HepG2 (cell line): ENCODE results near the gene CDYL. TPM values are rescaled to one million over a fixed set of nuclear protein-coding genes. Genes with fewer than 3 reads are reported as not detected.

Experiments
- ATAC-seq: fragments of 200-7000 bp; cut with Tn5 transposase; 3 replicates; pipeline ENCODE4 v1.9.1; 2020; ENCODE audit warnings: mild to moderate bottlenecking, moderate library complexity
- BruUV-seq: library from RNA; stranded (reverse); fragments of 400-500 nt; replicated peaks from 2 replicates; lab custom pipeline; 2021; lab: Mats Ljungman, UMichigan
- CTCF ChIA-PET: fragments of 300-600 bp; formaldehyde crosslinking; extraction: SDS; loops from one replicate; lab custom pipeline; 2021; ENCODE audit warnings: low total read pairs, inconsistent platforms, low intra/inter-chr PET ratio; lab: Yijun Ruan, JAX
- POLR2A ChIA-PET: fragments of 350-600 bp; sonication (Branson Sonifier 250); formaldehyde crosslinking; loops from one replicate; lab custom pipeline; 2020; ENCODE audit warnings: antibody characterized with exemption, inconsistent platforms; lab: Yijun Ruan, JAX
- DNase-seq: peaks from one replicate; pipeline ENCODE4 v3.0.0-alpha.2; 2015; ENCODE audit warnings: low spot score
- FAIRE-seq: peaks from 3 replicates; lab custom pipeline; 2011; peaks lifted over from hg19 to GRCh38; lab: Jason Lieb, UNC
- H2AFZ ChIP-seq: one replicate; pipeline ENCODE4 v1.6.1; 2011; ENCODE audit warnings: low read length, inconsistent platforms
- H3K27ac ChIP-seq: fragments of 300-600 bp; 3 replicates; pipeline ENCODE4 v1.8.0; 2011; ENCODE audit warnings: mixed run types, mild to moderate bottlenecking, mixed read lengths, low read length, inconsistent platforms; ENCODE audit not compliant: insufficient read depth; ENCODE audit errors: extremely low read length
- H3K27me3 ChIP-seq, 2 experiments: fragments of 200-600 bp in 1 of 2; 2 replicates in 1 of 2; 3 replicates in 1 of 2; pipeline versions ENCODE4 v1.6.0 to v1.8.0; 2011; ENCODE audit warnings: low read length in 2 of 2, mild to moderate bottlenecking in 2 of 2, moderate library complexity in 2 of 2, inconsistent platforms in 1 of 2; ENCODE audit not compliant: insufficient read depth in 2 of 2, control insufficient read depth in 1 of 2
- H3K36me3 ChIP-seq, 2 experiments: fragments of 200-600 bp in 1 of 2; replicated peaks in 1 of 2; 2 replicates in 1 of 2; 3 replicates in 1 of 2; pipeline versions ENCODE4 v1.5.1 to v1.8.0; 2011; ENCODE audit warnings: low read length in 2 of 2, inconsistent platforms in 1 of 2; ENCODE audit not compliant: insufficient read depth in 2 of 2, control insufficient read depth in 1 of 2
- H3K4me1 ChIP-seq: 2 replicates; pipeline ENCODE4 v1.5.1; 2012; ENCODE audit warnings: low read length, inconsistent platforms; ENCODE audit not compliant: insufficient read depth
- H3K4me2 ChIP-seq: 2 replicates; pipeline ENCODE4 v1.6.0; 2011; ENCODE audit warnings: low read depth, low read length, inconsistent platforms
- H3K4me3 ChIP-seq, 3 experiments: fragments of 200-600 bp in 1 of 3; sonication (generic), shearing (Covaris generic) in 1 of 3; replicated peaks in 1 of 3; 2 replicates each; pipeline ENCODE4 v1.5.1; 2011 to 2016; ENCODE audit warnings: low read length in 3 of 3, inconsistent platforms in 2 of 3, low read depth in 2 of 3, mild to moderate bottlenecking in 2 of 3, control low read depth in 1 of 3, mixed read lengths in 1 of 3; ENCODE audit not compliant: insufficient read depth in 1 of 3
- H3K79me2 ChIP-seq: one replicate; pipeline ENCODE4 v1.6.1; 2011; ENCODE audit warnings: low read length, inconsistent platforms; ENCODE audit not compliant: insufficient read depth
- H3K9ac ChIP-seq: 2 replicates; pipeline ENCODE4 v1.6.0; 2011; ENCODE audit warnings: mild to moderate bottlenecking, low read depth, low read length, inconsistent platforms; ENCODE audit not compliant: insufficient read depth
- H3K9me3 ChIP-seq: 2 replicates; pipeline ENCODE4 v1.5.1; 2012; ENCODE audit warnings: mild to moderate bottlenecking, low read length
- H4K20me1 ChIP-seq: 2 replicates; pipeline ENCODE4 v1.6.0; 2011; ENCODE audit warnings: inconsistent platforms, mild to moderate bottlenecking, low read length, moderate library complexity; ENCODE audit not compliant: insufficient read depth
- ATF3 ChIP-seq: sonication (generic); formaldehyde crosslinking; IDR thresholded peaks from 2 replicates; pipeline ENCODE4 v1.4.0; 2020; ENCODE audit warnings: missing genetic modification reagents
- HNRNPL ChIP-seq: fragments of 200-400 bp; formaldehyde crosslinking; IDR thresholded peaks from 2 replicates; pipeline ENCODE4 v1.6.1; 2017; ENCODE audit warnings: mild to moderate bottlenecking, low read depth, low read length
- ISX ChIP-seq: sonication (generic); formaldehyde crosslinking; conservative IDR thresholded peaks from 2 replicates; pipeline ENCODE4 v1.5.0; 2020; ENCODE audit warnings: missing genetic modification reagents
- LRRFIP1 ChIP-seq: sonication (generic); formaldehyde crosslinking; conservative IDR thresholded peaks from 2 replicates; pipeline ENCODE4 v1.4.0; 2020; ENCODE audit warnings: missing genetic modification reagents
- MATR3 ChIP-seq: sonication (generic); formaldehyde crosslinking; IDR thresholded peaks from 2 replicates; pipeline ENCODE4 v1.4.0; 2020; ENCODE audit warnings: missing genetic modification reagents
- NFATC3 ChIP-seq: sonication (generic); formaldehyde crosslinking; IDR thresholded peaks from 2 replicates; pipeline ENCODE4 v1.5.1; 2020; ENCODE audit warnings: mild to moderate bottlenecking, missing genetic modification reagents
- PAX8 ChIP-seq: sonication (generic); formaldehyde crosslinking; IDR thresholded peaks from 2 replicates; pipeline ENCODE4 v1.8.0; 2022; ENCODE audit warnings: mild to moderate bottlenecking, missing genetic modification reagents, borderline replicate concordance
- THAP8 ChIP-seq: sonication (generic); formaldehyde crosslinking; IDR thresholded peaks from 2 replicates; pipeline ENCODE4 v1.5.1; 2020; ENCODE audit warnings: missing genetic modification reagents, mild to moderate bottlenecking, borderline replicate concordance
- ZNF17 ChIP-seq: sonication (generic); formaldehyde crosslinking; IDR thresholded peaks from 2 replicates; pipeline ENCODE4 v1.5.0; 2020; ENCODE audit warnings: mild to moderate bottlenecking, missing genetic modification reagents
- WGBS: methylation state at CpG from one replicate; pipeline ENCODE4 v1.1.6; 2017; ENCODE audit warnings: low lambda C conversion rate; 5-methylcytosine and 5-hydroxymethylcytosine counted together
- in situ Hi-C: cut with HindIII; loops from 2 replicates; pipeline ENCODE4 v1.10.0; 2017; ENCODE audit warnings: low pct_unique_long_range_greater_than_20kb; ENCODE audit not compliant: extremely low pct_ligation_motif_present
- intact Hi-C: fragments of 100-400 bp; cut with micrococcal nuclease; formaldehyde crosslinking; loops from one replicate; pipeline ENCODE4 v1.10.0; 2022; ENCODE audit not compliant: unreplicated experiment
- polyA plus RNA-seq, 8 experiments: library from polyadenylated mRNA; depleted of rRNA in 3 of 8; stranded (reverse) in 7 of 8; unstranded in 1 of 8; fragments of >200 nt; fragmentation: Illumina TruSeq in 4 of 8; extraction: Trizol in 4 of 8; gene quantifications; 2 replicates each; pipeline versions ENCODE4 v1.2.1 to v1.2.3, GENCODE V29; 2011 to 2016; ENCODE audit warnings: low read depth in 4 of 8, missing spikeins in 1 of 8, mixed read lengths in 1 of 8; ENCODE audit not compliant: insufficient read depth in 1 of 8
- total RNA-seq, 5 experiments: library from RNA; depleted of rRNA; stranded (reverse); fragments of >200 nt; fragmentation: Illumina TruSeq; extraction: Trizol; gene quantifications; 2 replicates each; pipeline ENCODE4 v1.2.3, GENCODE V29; 2016; ENCODE audit warnings: low read depth in 1 of 5

CDYL gene
- total and polyA plus RNA-seq, 2 of the 13 experiments (the other 11 are each of a cell fraction or from before 2014, with no cell fraction given) = 22.8 to 105 TPM

GRCh38 chr6:4912559-4912958 lies 136.4 kb downstream of the CDYL start (continued):
- TF ChIP-seq ZNF17 (CRISPR knock-in tag) (no peak), PAX8 (no peak), MATR3 (no peak), LRRFIP1 (CRISPR knock-in tag) (no peak), ISX (CRISPR knock-in tag) (no peak), HNRNPL (no peak), ATF3 (CRISPR knock-in tag) (no peak), THAP8 (CRISPR knock-in tag) (no peak)
- TF ChIP-seq, all 625 proteins: peak for 0

GRCh38 chr6:4913705-4914419 lies 137.7 kb downstream of the CDYL start:
- no peak overlapping the region for H3K4me2 ChIP-seq
- no peak for TF ChIP-seq NFATC3 (CRISPR knock-in tag)

More at GRCh38 chr6:4913705-4914419, 137.7 kb downstream of the CDYL start:
- DNase-seq (no peak), ATAC-seq (no peak), FAIRE-seq (no peak)
- Histone ChIP-seq H3K9ac (no peak overlapping the region), H3K9me3 (no peaks in the 10 kb centered on the region), H4K20me1 (no peaks in the 10 kb centered on the region), H3K27ac (no peak overlapping the region), H3K27me3 (no peaks in the 10 kb centered on the region), H3K36me3 (peaks cover 2 to 11% of the 10 kb centered on the region in 2 experiments; a peak in 3 of 5 replicates), H2AFZ (no peak overlapping the region), H3K4me1 (0 out of 2 replicates have a peak, but pooled peaks cover 4% of the 10 kb centered on the region), H3K4me3 (no peak overlapping the region), H3K79me2 (peaks cover 2% of the 10 kb centered on the region)
- intact Hi-C loops (no loop called here), in situ Hi-C loops (no loop called here)
- CTCF ChIA-PET = no interaction called here
- WGBS = 94% methylated on average over 10 of the region's 10 CpGs
- POLR2A ChIA-PET = no interaction called here
- BruUV-seq = no TSS peak
